PC-3 (cell line): ENCODE results near the gene ROCK2. TPM values are rescaled to one million over a fixed set of nuclear protein-coding genes. Genes with fewer than 3 reads are reported as not detected.

Experiments
- ATAC-seq: fragments of 200-7000 bp; cut with Tn5 transposase; 2 replicates; pipeline ENCODE4 v1.9.1; 2020; ENCODE audit warnings: mild to moderate bottlenecking, moderate library complexity
- BruUV-seq: library from RNA; stranded (reverse); fragments of 400-500 nt; replicated peaks from 2 replicates; lab custom pipeline; 2021; lab: Mats Ljungman, UMichigan
- CTCF ChIA-PET: fragments of 300-600 bp; sonication (Branson Sonifier 250); formaldehyde crosslinking; loops from one replicate; lab custom pipeline; 2022; ENCODE audit warnings: antibody characterized with exemption; lab: Charles Lee
- POLR2A ChIA-PET: fragments of 300-600 bp; sonication (Branson Sonifier 250); formaldehyde crosslinking; loops from one replicate; lab custom pipeline; 2022; ENCODE audit warnings: antibody characterized with exemption; ENCODE audit not compliant: unreplicated experiment; lab: Charles Lee
- DNase-seq: peaks from one replicate; pipeline ENCODE4 v3.0.0-alpha.2; 2015
- H2AFZ ChIP-seq: fragments of 300-600 bp; sonication (generic); 2 replicates; pipeline ENCODE4 v1.6.0; 2016; ENCODE audit warnings: antibody characterized with exemption, low read length
- H3F3A ChIP-seq: fragments of 300-600 bp; sonication (generic); one replicate; pipeline ENCODE4 v1.6.0; 2017; ENCODE audit warnings: antibody characterized with exemption, low read length, control low read depth, mild to moderate bottlenecking; ENCODE audit not compliant: unreplicated experiment
- H3K27ac ChIP-seq: fragments of 300-600 bp; sonication (generic); 2 replicates; pipeline ENCODE4 v1.5.1; 2016; ENCODE audit warnings: mild to moderate bottlenecking, low read length
- H3K27me3 ChIP-seq: fragments of 300-600 bp; sonication (generic); 2 replicates; pipeline ENCODE4 v1.6.1; 2016; ENCODE audit warnings: low read length, mixed read lengths
- H3K36me3 ChIP-seq: fragments of 300-600 bp; sonication (generic); 2 replicates; pipeline ENCODE4 v1.6.1; 2016; ENCODE audit warnings: low read depth, mixed run types, low read length, mixed read lengths
- H3K4me1 ChIP-seq: fragments of 300-600 bp; sonication (generic); 2 replicates; pipeline ENCODE4 v1.5.1; 2016; ENCODE audit warnings: low read length; ENCODE audit not compliant: insufficient read depth
- H3K4me2 ChIP-seq: fragments of 300-600 bp; sonication (generic); 2 replicates; pipeline ENCODE4 v1.6.0; 2016; ENCODE audit warnings: low read length
- H3K4me3 ChIP-seq: fragments of 300-600 bp; sonication (generic); 2 replicates; pipeline ENCODE4 v1.5.1; 2016; ENCODE audit warnings: mild to moderate bottlenecking, low read length, mixed read lengths
- H3K79me2 ChIP-seq: fragments of 300-600 bp; sonication (generic); 2 replicates; pipeline ENCODE4 v1.6.1; 2017; ENCODE audit warnings: low read length, mixed read lengths
- H3K9ac ChIP-seq: fragments of 300-600 bp; sonication (generic); 2 replicates; pipeline ENCODE4 v1.6.0; 2016; ENCODE audit warnings: mild to moderate bottlenecking, low read length
- H3K9me2 ChIP-seq: fragments of 300-600 bp; sonication (generic); replicated peaks from 2 replicates; pipeline ENCODE4 v1.6.1; 2016; ENCODE audit warnings: mixed run types, low read length, mixed read lengths
- H3K9me3 ChIP-seq: fragments of 300-600 bp; sonication (generic); 2 replicates; pipeline ENCODE4 v1.6.1; 2016; ENCODE audit warnings: low read length, mixed read lengths
- H4K20me1 ChIP-seq: fragments of 300-600 bp; sonication (generic); 2 replicates; pipeline ENCODE4 v1.6.1; 2016; ENCODE audit warnings: low read length, mixed read lengths
- EZH2 ChIP-seq: fragments of 300-600 bp; sonication (generic); IDR thresholded peaks from one replicate; pipeline ENCODE4 v1.6.1; 2017; ENCODE audit warnings: antibody characterized with exemption, mild to moderate bottlenecking, low read length; ENCODE audit not compliant: unreplicated experiment
- EZH2phosphoT487 ChIP-seq: fragments of 300-600 bp; sonication (generic); IDR thresholded peaks from 2 replicates; pipeline ENCODE4 v1.6.1; 2018; ENCODE audit warnings: mild to moderate bottlenecking, antibody characterized with exemption, low read length, borderline replicate concordance
- intact Hi-C: fragments of 100-400 bp; cut with micrococcal nuclease; formaldehyde crosslinking; loops from 2 replicates; pipeline ENCODE4 v1.9.0; 2023
- total RNA-seq: library from RNA; depleted of rRNA; stranded (reverse); fragments of >200 nt; gene quantifications from 2 replicates; pipeline ENCODE4 v1.2.3, GENCODE V29; 2014
- TF ChIP-seq, protein P1 (sequence below): fragments of 300-600 bp; sonication (generic); conservative IDR thresholded peaks from 2 replicates; pipeline ENCODE4 v1.5.1; 2017; ENCODE audit warnings: antibody characterized with exemption, low read depth, mild to moderate bottlenecking, low read length

Gene ROCK2
- total RNA-seq, 1 experiment from 2014 or later, result 35.3 TPM

DNA sequence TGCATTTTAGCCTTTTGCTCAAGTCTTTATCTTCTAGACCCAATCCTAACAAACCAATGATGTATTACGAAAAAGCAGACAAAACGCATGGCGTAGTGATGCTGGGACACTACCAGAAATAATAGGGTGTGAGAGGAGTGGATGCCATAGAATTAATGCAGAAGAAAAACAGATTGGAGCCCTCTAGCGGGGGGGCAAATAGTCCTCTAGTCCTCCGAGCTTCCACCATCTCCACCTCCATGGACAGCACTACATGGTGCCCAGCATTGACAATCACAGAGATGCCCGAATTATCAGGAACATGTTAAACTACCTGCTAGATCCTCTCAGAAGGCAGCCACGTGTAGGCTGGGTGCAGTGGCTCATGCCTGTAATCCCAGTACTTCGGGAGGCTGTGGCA, 15.4 kb upstream of the ROCK2 start:
- no TSS peak for BruUV-seq
- no peak for ATAC-seq

DNA sequence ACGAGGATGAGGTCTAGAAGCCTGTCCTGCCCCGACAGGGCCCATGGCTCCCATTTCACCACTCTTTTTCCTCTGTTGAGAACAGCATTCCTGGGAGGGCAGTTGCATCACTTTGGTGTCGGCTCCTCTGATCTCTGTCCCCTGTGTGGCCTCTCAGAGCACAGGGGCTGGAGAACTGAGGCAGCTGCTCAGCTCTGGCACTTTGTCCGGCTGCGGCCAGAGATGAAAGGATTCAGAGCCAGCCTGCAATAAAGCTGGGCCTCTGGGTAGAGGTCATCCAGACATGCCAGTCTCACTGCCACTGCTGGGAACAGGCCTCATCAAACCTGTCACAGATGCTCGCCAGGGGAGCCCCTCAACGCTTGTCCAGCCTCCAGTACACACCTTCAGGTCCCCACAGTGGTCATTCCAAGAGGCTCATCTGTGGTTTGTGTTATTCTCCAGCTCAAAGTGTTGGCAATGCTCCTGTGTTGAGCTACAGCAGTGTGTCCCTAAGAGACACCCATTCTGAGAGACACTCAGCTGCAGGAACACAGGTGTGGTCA, 13.1 kb upstream of the ROCK2 start:
- H3K9me2 ChIP-seq, result no peaks in the 10 kb centered on the region
- H3F3A ChIP-seq, result no peaks in the 10 kb centered on the region
- H3K4me1 ChIP-seq, result no peaks in the 10 kb centered on the region
- POLR2A ChIA-PET, result no interaction called here
- H3K9ac ChIP-seq, result no peak overlapping the region
- ATAC-seq (no peak), DNase-seq (no peak)
- no peaks in the 10 kb centered on the region for H3K27me3 ChIP-seq
- no peak overlapping the region for H3K27ac ChIP-seq
- no peak overlapping the region for H3K4me2 ChIP-seq
- no TSS peak for BruUV-seq
- intact Hi-C loops, result no loop called here
- CTCF ChIA-PET, result no interaction called here
- H3K79me2 ChIP-seq, result no peaks in the 10 kb centered on the region
- TF ChIP-seq EZH2phosphoT487, result no peak
- TF ChIP-seq EZH2, result no peak
- TF ChIP-seq, protein P1, sequence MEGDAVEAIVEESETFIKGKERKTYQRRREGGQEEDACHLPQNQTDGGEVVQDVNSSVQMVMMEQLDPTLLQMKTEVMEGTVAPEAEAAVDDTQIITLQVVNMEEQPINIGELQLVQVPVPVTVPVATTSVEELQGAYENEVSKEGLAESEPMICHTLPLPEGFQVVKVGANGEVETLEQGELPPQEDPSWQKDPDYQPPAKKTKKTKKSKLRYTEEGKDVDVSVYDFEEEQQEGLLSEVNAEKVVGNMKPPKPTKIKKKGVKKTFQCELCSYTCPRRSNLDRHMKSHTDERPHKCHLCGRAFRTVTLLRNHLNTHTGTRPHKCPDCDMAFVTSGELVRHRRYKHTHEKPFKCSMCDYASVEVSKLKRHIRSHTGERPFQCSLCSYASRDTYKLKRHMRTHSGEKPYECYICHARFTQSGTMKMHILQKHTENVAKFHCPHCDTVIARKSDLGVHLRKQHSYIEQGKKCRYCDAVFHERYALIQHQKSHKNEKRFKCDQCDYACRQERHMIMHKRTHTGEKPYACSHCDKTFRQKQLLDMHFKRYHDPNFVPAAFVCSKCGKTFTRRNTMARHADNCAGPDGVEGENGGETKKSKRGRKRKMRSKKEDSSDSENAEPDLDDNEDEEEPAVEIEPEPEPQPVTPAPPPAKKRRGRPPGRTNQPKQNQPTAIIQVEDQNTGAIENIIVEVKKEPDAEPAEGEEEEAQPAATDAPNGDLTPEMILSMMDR, result no peak
- no peaks in the 10 kb centered on the region for H4K20me1 ChIP-seq
- no peaks in the 10 kb centered on the region for H3K36me3 ChIP-seq
- no peaks in the 10 kb centered on the region for H3K9me3 ChIP-seq
- no peak overlapping the region for H2AFZ ChIP-seq
- H3K4me3 ChIP-seq, result no peak overlapping the region

More for the DNA sequence above, 15.4 kb upstream of the ROCK2 start:
- H3K4me1 ChIP-seq, result no peaks in the 10 kb centered on the region
- H4K20me1 ChIP-seq, result no peaks in the 10 kb centered on the region
- H3K27ac ChIP-seq, result no peak overlapping the region
- ChIA-PET POLR2A (interaction anchor here (1.0 kb wide), 2 partner anchors 14 to 16 kb away, joined by 3 to 5 read pairs; partner anchors contain the start of gene ROCK2), CTCF (interaction anchor here (1.0 kb wide), 1 partner anchor 52 kb away, joined by 3 read pairs; no protein-coding TSS in a partner anchor)
- no peak for TF ChIP-seq EZH2
- TF ChIP-seq, protein P1, result no peak
- TF ChIP-seq EZH2phosphoT487, result no peak
- DNase-seq, result no peak
- H3K9me2 ChIP-seq, result no peaks in the 10 kb centered on the region
- no peak overlapping the region for H3K4me2 ChIP-seq
- H3K79me2 ChIP-seq, result no peaks in the 10 kb centered on the region
- H3K27me3 ChIP-seq, result no peaks in the 10 kb centered on the region
- H3F3A ChIP-seq, result no peaks in the 10 kb centered on the region
- no peaks in the 10 kb centered on the region for H3K36me3 ChIP-seq
- H3K9me3 ChIP-seq, result no peaks in the 10 kb centered on the region
- H3K9ac ChIP-seq, result no peak overlapping the region
- H2AFZ ChIP-seq, result no peak overlapping the region
- intact Hi-C loops, result loop anchor here (1.0 to 2.0 kb wide), 3 partner anchors 10 to 27 kb away; no protein-coding TSS in a partner anchor
- H3K4me3 ChIP-seq, result no peak overlapping the region

GRCh38 chr2:11356764-11357163, 12.3 kb upstream of the ROCK2 start:
- Histone ChIP-seq H3K4me3 (no peak overlapping the region), H3K9me2 (no peaks in the 10 kb centered on the region), H3K27me3 (no peaks in the 10 kb centered on the region), H3K79me2 (no peaks in the 10 kb centered on the region), H3K9ac (no peak overlapping the region), H3F3A (no peaks in the 10 kb centered on the region), H3K27ac (no peak overlapping the region), H3K4me2 (no peak overlapping the region), H3K36me3 (no peaks in the 10 kb centered on the region), H4K20me1 (no peaks in the 10 kb centered on the region), H3K4me1 (no peaks in the 10 kb centered on the region), H2AFZ (no peak overlapping the region), H3K9me3 (no peaks in the 10 kb centered on the region)
- no peak for TF ChIP-seq EZH2phosphoT487
- TF ChIP-seq EZH2, result no peak
- TF ChIP-seq, protein P1, result no peak
- ChIA-PET CTCF (no interaction called here), POLR2A (no interaction called here)
- intact Hi-C loops, result no loop called here
- no TSS peak for BruUV-seq
- no peak for DNase-seq
- ATAC-seq, result no peak
